Mesenchymal stem cell (in vitro differentiated cells and primary cell): ENCODE results near the gene HLA-B. TPM values are rescaled to one million over a fixed set of nuclear protein-coding genes. Genes with fewer than 3 reads are reported as not detected.

Experiments
- DNase-seq: peaks from one replicate; pipeline ENCODE4 v3.0.0-alpha.2; 2013
- H2AFZ ChIP-seq: one replicate; pipeline ENCODE4 v1.6.1; 2013; ENCODE audit warnings: low read depth, mild to moderate bottlenecking, control low read depth, inconsistent platforms, low read length, moderate library complexity
- H2AK5ac ChIP-seq: 2 replicates; pipeline ENCODE4 v1.6.1; 2013; ENCODE audit warnings: low read length, moderate library complexity, mild to moderate bottlenecking, inconsistent platforms; ENCODE audit not compliant: severe bottlenecking
- H2BK120ac ChIP-seq: one replicate; pipeline ENCODE4 v1.6.1; 2013; ENCODE audit warnings: low read depth, mild to moderate bottlenecking, inconsistent platforms, low read length, moderate library complexity
- H2BK12ac ChIP-seq, 2 experiments: one replicate each; pipeline ENCODE4 v1.6.1; 2013; ENCODE audit warnings: inconsistent platforms in 2 of 2, low read length in 2 of 2, mild to moderate bottlenecking in 2 of 2, moderate library complexity in 2 of 2, control low read depth in 1 of 2
- H2BK15ac ChIP-seq: one replicate; pipeline ENCODE4 v1.6.1; 2013; ENCODE audit warnings: mild to moderate bottlenecking, low read depth, inconsistent platforms; ENCODE audit not compliant: poor library complexity, severe bottlenecking
- H2BK5ac ChIP-seq: 2 replicates; pipeline ENCODE4 v1.6.1; 2013; ENCODE audit warnings: low read depth, mild to moderate bottlenecking, low read length, control low read depth, inconsistent platforms; ENCODE audit not compliant: poor library complexity, severe bottlenecking
- H3K14ac ChIP-seq, 2 experiments: one replicate each; pipeline ENCODE4 v1.6.1; 2013; ENCODE audit warnings: inconsistent platforms in 2 of 2, low read length in 2 of 2, control low read depth in 1 of 2, mild to moderate bottlenecking in 1 of 2, moderate library complexity in 1 of 2
- H3K18ac ChIP-seq, 2 experiments: one replicate each; pipeline ENCODE4 v1.6.1; 2013; ENCODE audit warnings: inconsistent platforms in 2 of 2, low read length in 2 of 2, control low read depth in 1 of 2, low read depth in 1 of 2, mild to moderate bottlenecking in 1 of 2
- H3K23ac ChIP-seq, 2 experiments: one replicate each; pipeline ENCODE4 v1.6.1; 2013; ENCODE audit warnings: inconsistent platforms in 2 of 2, low read length in 2 of 2, mild to moderate bottlenecking in 2 of 2, moderate library complexity in 2 of 2, control low read depth in 1 of 2
- H3K27ac ChIP-seq: 2 replicates; pipeline ENCODE4 v1.5.1; 2013; ENCODE audit warnings: mild to moderate bottlenecking, moderate library complexity, low read length, control low read depth, inconsistent platforms; ENCODE audit not compliant: poor library complexity, severe bottlenecking
- H3K27me3 ChIP-seq, 2 experiments: 2 replicates each; pipeline versions ENCODE4 v1.6.1 to v1.7.0; 2013; ENCODE audit warnings: low read length in 2 of 2, mild to moderate bottlenecking in 2 of 2, moderate library complexity in 2 of 2, control low read depth in 1 of 2, inconsistent platforms in 1 of 2; ENCODE audit not compliant: control insufficient read depth in 1 of 2, insufficient read depth in 1 of 2
- H3K36me3 ChIP-seq, 2 experiments: 2 replicates each; pipeline versions ENCODE4 v1.6.1 to v1.7.0; 2013; ENCODE audit warnings: low read length in 2 of 2, control low read depth in 1 of 2, inconsistent platforms in 1 of 2, low read depth in 1 of 2, mild to moderate bottlenecking in 1 of 2; ENCODE audit not compliant: insufficient read depth in 2 of 2, control insufficient read depth in 1 of 2
- H3K4ac ChIP-seq, 2 experiments: one replicate each; pipeline ENCODE4 v1.6.1; 2013; ENCODE audit warnings: inconsistent platforms in 2 of 2, low read length in 2 of 2, mild to moderate bottlenecking in 2 of 2, moderate library complexity in 2 of 2, control low read depth in 1 of 2, low read depth in 1 of 2
- H3K4me1 ChIP-seq: 2 replicates; pipeline ENCODE4 v1.6.1; 2013; ENCODE audit warnings: low read depth, low read length, control low read depth; ENCODE audit not compliant: control insufficient read depth, insufficient read depth
- H3K4me2 ChIP-seq: 2 replicates; pipeline ENCODE4 v1.6.1; 2013; ENCODE audit warnings: low read length, mild to moderate bottlenecking, inconsistent platforms; ENCODE audit not compliant: poor library complexity, severe bottlenecking
- H3K4me3 ChIP-seq, 2 experiments: 2 replicates each; pipeline versions ENCODE4 v1.5.1 to v1.7.0; 2013; ENCODE audit warnings: low read length in 2 of 2, mild to moderate bottlenecking in 2 of 2, control low read depth in 1 of 2, low read depth in 1 of 2; ENCODE audit not compliant: insufficient read depth in 1 of 2
- H3K79me1 ChIP-seq: replicated peaks from 2 replicates; pipeline ENCODE4 v1.6.1; 2013; ENCODE audit warnings: mild to moderate bottlenecking, control low read depth, low read length, inconsistent platforms; ENCODE audit not compliant: poor library complexity, severe bottlenecking
- H3K9ac ChIP-seq: 2 replicates; pipeline ENCODE4 v1.7.0; 2013; ENCODE audit warnings: mild to moderate bottlenecking, low read length, moderate library complexity
- H3K9me3 ChIP-seq: 2 replicates; pipeline ENCODE4 v1.7.0; 2013; ENCODE audit warnings: mild to moderate bottlenecking, low read length; ENCODE audit not compliant: control insufficient read depth
- H4K8ac ChIP-seq: one replicate; pipeline ENCODE4 v1.6.1; 2013; ENCODE audit warnings: inconsistent platforms, mild to moderate bottlenecking, low read length, moderate library complexity
- H4K91ac ChIP-seq: one replicate; pipeline ENCODE4 v1.6.1; 2013; ENCODE audit warnings: mild to moderate bottlenecking, low read length, inconsistent platforms
- WGBS: methylation state at CpG from one replicate; pipeline ENCODE4 v1.1.7; 2013; ENCODE audit warnings: mixed read lengths; 5-methylcytosine and 5-hydroxymethylcytosine counted together
- small RNA-seq: library from polyadenylated mRNA; stranded (forward); fragments of <200 nt; extraction: miRNeasy Mini kit (QIAGEN cat#:217004); gene quantifications from one replicate; pipeline ENCODE3, GENCODE V24; 2013; ENCODE audit warnings: low read depth

The HLA-B gene

GRCh38 chr6:31305703-31306219 lies 51.2 kb downstream of the HLA-B start:
- Histone ChIP-seq H3K4me2 (no peak overlapping the region), H3K79me1 (no peaks in the 10 kb centered on the region), H3K27me3 (peaks cover 23 to 72% of the 10 kb centered on the region in 2 experiments), H2BK12ac (no peak overlapping the region), H2BK15ac (no peak overlapping the region), H3K27ac (no peak overlapping the region), H3K18ac (no peak overlapping the region), H3K36me3 (peaks cover 0 to 5% of the 10 kb centered on the region in 2 experiments), H3K4me1 (no peaks in the 10 kb centered on the region), H3K14ac (no peak overlapping the region), H4K91ac (no peak overlapping the region), H3K4me3 (no peak overlapping the region), H2AK5ac (no peak overlapping the region), H3K9me3 (peaks cover 5% of the 10 kb centered on the region), H2BK120ac (no peak overlapping the region), H2AFZ (no peak overlapping the region), H3K23ac (no peak overlapping the region), H3K4ac (no peak overlapping the region), H2BK5ac (no peak overlapping the region), H3K9ac (no peak overlapping the region), H4K8ac (no peak overlapping the region)
- DNase-seq: no peak
- 69% methylated on average over 4 of the region's 4 CpGs for WGBS

- Histone ChIP-seq H3K27me3 (peaks cover 23 to 73% of the 10 kb centered on the region in 2 experiments), H3K18ac (no peak overlapping the region), H3K27ac (no peak overlapping the region), H3K9me3 (peaks cover 5% of the 10 kb centered on the region), H2BK15ac (no peak overlapping the region), H2BK120ac (no peak overlapping the region), H3K4me1 (peaks cover 2% of the 10 kb centered on the region), H3K9ac (no peak overlapping the region), H4K91ac (no peak overlapping the region), H3K23ac (no peak overlapping the region), H2BK5ac (no peak overlapping the region), H3K79me1 (no peaks in the 10 kb centered on the region), H4K8ac (no peak overlapping the region), H2AFZ (no peak overlapping the region), H3K4me3 (no peak overlapping the region), H2AK5ac (no peak overlapping the region), H3K4ac (no peak overlapping the region), H3K4me2 (no peak overlapping the region), H2BK12ac (no peak overlapping the region), H3K36me3 (peaks cover 0 to 5% of the 10 kb centered on the region in 2 experiments), H3K14ac (no peak overlapping the region)
- DNase-seq: no peak
- WGBS: 84% methylated on average over 4 of the region's 4 CpGs
Measured at GRCh38 chr6:31304683-31305082, 52.3 kb downstream of the HLA-B start.

Small RNA genes lying within 50 kb of the gene (small RNA-seq; reads per million reads assigned to genes)
- gene HLA-S (not detected), gene MIR6891 (not detected), gene RF00019 (not detected), gene RNU6-283P (not detected)
